ENCODE data around the gene LMBRD2.

LMBRD2 gene

DNA sequence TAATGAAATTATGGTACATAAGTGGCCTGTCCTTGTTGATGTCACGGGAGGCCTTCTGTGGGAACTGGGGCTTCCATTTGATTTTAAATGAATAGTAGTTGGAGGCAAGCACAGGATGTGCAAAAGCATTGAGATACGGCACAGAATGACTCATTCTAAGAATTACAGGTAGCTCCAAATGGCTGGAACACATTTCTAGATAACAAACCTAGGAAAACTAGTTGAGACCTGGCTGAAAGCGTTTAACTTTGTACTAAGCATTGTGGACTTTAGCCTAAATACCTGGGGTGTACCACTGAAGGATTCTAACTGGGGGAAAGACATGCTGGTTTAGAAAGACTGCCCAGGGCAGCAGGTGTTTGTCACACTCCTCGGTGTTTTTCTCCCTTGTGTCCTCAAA is 9.7 kb upstream of the LMBRD2 start:
- Histone ChIP-seq H2AFZ (ENCODE audit: low read length) (no peak overlapping the region), H4K20me1 (ENCODE audit: insufficient read depth, low read length) (no peaks in the 10 kb centered on the region), H3K27ac (ENCODE audit: low read length) (no peak overlapping the region), H3K9ac (ENCODE audit: low read length) (no peak overlapping the region), H3K4me3 (ENCODE audit: low read length) (no peak overlapping the region), H3K9me3 (replicated peaks; ENCODE audit: insufficient read depth, low read length) (no peaks in the 10 kb centered on the region), H3K79me2 (ENCODE audit: low read length) (peaks cover 94% of the 10 kb centered on the region), H3K36me3 (replicated peaks; ENCODE audit: insufficient read depth, low read length) (peaks cover 3% of the 10 kb centered on the region; the same call in 1 of the 2 replicates), H3K4me1 (ENCODE audit: low read length) (peaks cover 34% of the 10 kb centered on the region), H3F3A (ENCODE audit: insufficient read depth, low read length) (peaks cover 18% of the 10 kb centered on the region), H3K9me2 (replicated peaks; ENCODE audit: insufficient read depth, low read length) (no peaks in the 10 kb centered on the region), H3K27me3 (replicated peaks; ENCODE audit: insufficient read depth, low read length) (no peaks in the 10 kb centered on the region), H3K4me2 (ENCODE audit: low read depth, low read length) (no peak overlapping the region)
- DNase-seq = no peak
- TF ChIP-seq EZH2 (optimal IDR thresholded peaks at IDR 0.05; ENCODE audit: low read depth, low read length) = no peak
- TF ChIP-seq EZH2phosphoT487 (IDR thresholded peaks at IDR 0.05; ENCODE audit: low read length) = no peak
- TF ChIP-seq, protein P1, sequence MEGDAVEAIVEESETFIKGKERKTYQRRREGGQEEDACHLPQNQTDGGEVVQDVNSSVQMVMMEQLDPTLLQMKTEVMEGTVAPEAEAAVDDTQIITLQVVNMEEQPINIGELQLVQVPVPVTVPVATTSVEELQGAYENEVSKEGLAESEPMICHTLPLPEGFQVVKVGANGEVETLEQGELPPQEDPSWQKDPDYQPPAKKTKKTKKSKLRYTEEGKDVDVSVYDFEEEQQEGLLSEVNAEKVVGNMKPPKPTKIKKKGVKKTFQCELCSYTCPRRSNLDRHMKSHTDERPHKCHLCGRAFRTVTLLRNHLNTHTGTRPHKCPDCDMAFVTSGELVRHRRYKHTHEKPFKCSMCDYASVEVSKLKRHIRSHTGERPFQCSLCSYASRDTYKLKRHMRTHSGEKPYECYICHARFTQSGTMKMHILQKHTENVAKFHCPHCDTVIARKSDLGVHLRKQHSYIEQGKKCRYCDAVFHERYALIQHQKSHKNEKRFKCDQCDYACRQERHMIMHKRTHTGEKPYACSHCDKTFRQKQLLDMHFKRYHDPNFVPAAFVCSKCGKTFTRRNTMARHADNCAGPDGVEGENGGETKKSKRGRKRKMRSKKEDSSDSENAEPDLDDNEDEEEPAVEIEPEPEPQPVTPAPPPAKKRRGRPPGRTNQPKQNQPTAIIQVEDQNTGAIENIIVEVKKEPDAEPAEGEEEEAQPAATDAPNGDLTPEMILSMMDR (IDR thresholded peaks at IDR 0.05; ENCODE audit: low read length) = no peak

DNA sequence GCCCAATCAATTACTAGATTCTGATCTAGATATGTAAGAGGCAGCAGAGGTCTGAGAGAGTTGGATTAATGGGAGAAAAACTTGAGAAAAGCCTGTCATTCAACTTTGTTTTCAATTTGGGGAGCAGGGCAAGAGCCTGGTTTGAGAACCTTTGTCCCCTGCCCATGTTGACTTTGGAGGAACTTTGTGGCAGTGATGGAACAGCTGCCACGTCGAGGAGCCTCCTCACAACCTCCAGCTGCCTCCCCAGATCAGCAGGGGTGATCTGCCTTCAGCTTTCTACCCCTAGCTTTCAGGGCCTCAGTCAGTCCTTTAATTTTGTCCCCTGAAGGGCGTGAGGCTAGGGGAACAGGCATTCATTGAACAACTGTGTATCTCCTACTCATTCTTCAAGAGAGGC is 8.9 kb upstream of the LMBRD2 start:
- H3K4me3 ChIP-seq (ENCODE audit: low read length) = no peak overlapping the region

DNA sequence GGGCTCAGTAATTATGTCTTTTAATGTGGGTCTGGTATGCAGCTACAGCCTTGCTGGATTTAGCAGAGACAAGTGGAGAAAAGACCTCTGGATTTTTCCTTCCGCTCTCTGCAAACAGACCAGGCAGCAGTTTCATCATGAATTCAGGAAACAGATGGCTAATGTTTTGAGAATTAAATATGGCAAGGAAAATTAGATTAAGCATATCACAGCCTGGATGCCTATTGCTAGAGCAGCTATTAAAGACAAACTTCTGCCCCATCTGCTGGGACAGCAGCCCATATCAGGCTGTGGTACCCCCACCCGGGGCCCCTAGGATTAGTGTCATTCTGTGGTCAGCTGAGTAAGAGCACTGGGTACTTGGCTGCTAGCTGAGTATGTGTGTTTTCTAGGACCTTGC is 6.5 kb upstream of the LMBRD2 start:
- Histone ChIP-seq H2AFZ (ENCODE audit: low read length) (no peak overlapping the region), H3K9ac (ENCODE audit: low read length) (no peak overlapping the region), H3K4me2 (ENCODE audit: low read depth, low read length) (no peak overlapping the region), H3K9me2 (replicated peaks; ENCODE audit: insufficient read depth, low read length) (no peaks in the 10 kb centered on the region), H3K36me3 (replicated peaks; ENCODE audit: insufficient read depth, low read length) (no peaks in the 10 kb centered on the region; the same call in 1 of the 2 replicates), H3F3A (ENCODE audit: insufficient read depth, low read length) (no peaks in the 10 kb centered on the region), H4K20me1 (ENCODE audit: insufficient read depth, low read length) (no peaks in the 10 kb centered on the region), H3K4me1 (ENCODE audit: low read length) (peaks cover 14% of the 10 kb centered on the region), H3K27ac (ENCODE audit: low read length) (no peak overlapping the region), H3K27me3 (replicated peaks; ENCODE audit: insufficient read depth, low read length) (no peaks in the 10 kb centered on the region), H3K9me3 (replicated peaks; ENCODE audit: insufficient read depth, low read length) (no peaks in the 10 kb centered on the region), H3K4me3 (ENCODE audit: low read length) (no peak overlapping the region), H3K79me2 (ENCODE audit: low read length) (peaks cover 100% of the 10 kb centered on the region)
- TF ChIP-seq EZH2phosphoT487 (IDR thresholded peaks at IDR 0.05; ENCODE audit: low read length) (no peak), EZH2 (optimal IDR thresholded peaks at IDR 0.05; ENCODE audit: low read depth, low read length) (no peak)
- TF ChIP-seq, protein P1 (IDR thresholded peaks at IDR 0.05; ENCODE audit: low read length) = no peak
- DNase-seq = no peak

More for the DNA sequence above, 8.9 kb upstream of the LMBRD2 start:
- no peak overlapping the region for H3K4me2 ChIP-seq (ENCODE audit: low read depth, low read length)
- no peaks in the 10 kb centered on the region for H3K9me3 ChIP-seq (replicated peaks; ENCODE audit: insufficient read depth, low read length)
- H3K36me3 ChIP-seq (replicated peaks; ENCODE audit: insufficient read depth, low read length) = no peaks in the 10 kb centered on the region; the same call in 1 of the 2 replicates
- TF ChIP-seq EZH2phosphoT487 (IDR thresholded peaks at IDR 0.05; ENCODE audit: low read length) (no peak), EZH2 (optimal IDR thresholded peaks at IDR 0.05; ENCODE audit: low read depth, low read length) (no peak)
- TF ChIP-seq, protein P1 (IDR thresholded peaks at IDR 0.05; ENCODE audit: low read length) = no peak
- H3K4me1 ChIP-seq (ENCODE audit: low read length) = peaks cover 30% of the 10 kb centered on the region
- no peaks in the 10 kb centered on the region for H3K9me2 ChIP-seq (replicated peaks; ENCODE audit: insufficient read depth, low read length)
- peaks cover 18% of the 10 kb centered on the region for H3F3A ChIP-seq (ENCODE audit: insufficient read depth, low read length)
- H3K27me3 ChIP-seq (replicated peaks; ENCODE audit: insufficient read depth, low read length) = no peaks in the 10 kb centered on the region
- DNase-seq = no peak
- no peak overlapping the region for H3K27ac ChIP-seq (ENCODE audit: low read length)
- H3K79me2 ChIP-seq (ENCODE audit: low read length) = peaks cover 94% of the 10 kb centered on the region
- no peak overlapping the region for H2AFZ ChIP-seq (ENCODE audit: low read length)
- H3K9ac ChIP-seq (ENCODE audit: low read length) = no peak overlapping the region
- no peaks in the 10 kb centered on the region for H4K20me1 ChIP-seq (ENCODE audit: insufficient read depth, low read length)
